GM12874 (cell line): ENCODE data around the gene BAG5.

Experiments used
- TF ChIP-seq, protein P1 (sequence below): IDR thresholded peaks from 2 replicates; pipeline ENCODE4 v1.5.1; 2011; ENCODE audit warnings: low read depth, mild to moderate bottlenecking, control low read depth, low read length, moderate library complexity; ENCODE audit not compliant: insufficient read depth

Gene BAG5

DNA sequence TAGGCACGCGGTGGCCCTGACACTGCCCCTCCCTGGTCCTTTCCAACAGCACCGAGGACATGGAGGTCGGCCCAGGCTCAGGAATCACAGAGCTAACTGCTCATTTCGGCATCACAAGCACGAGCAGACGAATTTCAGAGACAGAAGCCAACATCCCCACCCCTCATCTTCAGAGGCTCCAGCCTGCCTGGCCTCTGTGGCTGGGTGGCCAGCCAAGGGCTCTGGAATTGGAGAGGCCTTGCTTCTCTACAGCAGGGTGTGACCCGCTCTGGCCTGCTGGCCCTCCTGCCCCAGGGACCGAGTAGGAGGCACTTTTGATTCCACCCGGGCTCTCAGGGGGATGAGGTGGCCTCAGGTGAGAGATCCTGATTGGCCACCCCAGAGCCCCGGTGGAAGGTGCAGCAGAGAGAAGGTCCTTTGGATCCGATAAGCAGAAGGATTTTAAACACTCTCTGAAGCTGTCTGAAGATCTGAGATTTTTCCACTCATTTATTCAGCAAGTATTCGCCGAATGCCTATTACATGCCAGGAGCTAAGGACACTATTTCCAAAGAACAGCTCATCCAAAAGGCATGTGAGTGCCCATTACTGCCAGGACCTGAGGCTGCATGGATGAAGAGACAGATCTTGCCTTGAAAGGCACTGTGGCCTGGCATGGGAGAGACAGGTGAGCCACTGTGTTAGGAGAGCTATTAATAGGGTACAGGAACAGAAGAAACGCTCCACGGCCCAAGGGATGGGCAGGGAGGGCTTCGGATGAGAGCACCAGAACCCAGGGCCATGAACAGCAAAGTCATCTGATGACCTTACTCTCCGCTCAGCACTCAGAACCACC lies 10.2 kb downstream of the BAG5 start:
- TF ChIP-seq, protein P1, sequence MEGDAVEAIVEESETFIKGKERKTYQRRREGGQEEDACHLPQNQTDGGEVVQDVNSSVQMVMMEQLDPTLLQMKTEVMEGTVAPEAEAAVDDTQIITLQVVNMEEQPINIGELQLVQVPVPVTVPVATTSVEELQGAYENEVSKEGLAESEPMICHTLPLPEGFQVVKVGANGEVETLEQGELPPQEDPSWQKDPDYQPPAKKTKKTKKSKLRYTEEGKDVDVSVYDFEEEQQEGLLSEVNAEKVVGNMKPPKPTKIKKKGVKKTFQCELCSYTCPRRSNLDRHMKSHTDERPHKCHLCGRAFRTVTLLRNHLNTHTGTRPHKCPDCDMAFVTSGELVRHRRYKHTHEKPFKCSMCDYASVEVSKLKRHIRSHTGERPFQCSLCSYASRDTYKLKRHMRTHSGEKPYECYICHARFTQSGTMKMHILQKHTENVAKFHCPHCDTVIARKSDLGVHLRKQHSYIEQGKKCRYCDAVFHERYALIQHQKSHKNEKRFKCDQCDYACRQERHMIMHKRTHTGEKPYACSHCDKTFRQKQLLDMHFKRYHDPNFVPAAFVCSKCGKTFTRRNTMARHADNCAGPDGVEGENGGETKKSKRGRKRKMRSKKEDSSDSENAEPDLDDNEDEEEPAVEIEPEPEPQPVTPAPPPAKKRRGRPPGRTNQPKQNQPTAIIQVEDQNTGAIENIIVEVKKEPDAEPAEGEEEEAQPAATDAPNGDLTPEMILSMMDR, result no peak

DNA sequence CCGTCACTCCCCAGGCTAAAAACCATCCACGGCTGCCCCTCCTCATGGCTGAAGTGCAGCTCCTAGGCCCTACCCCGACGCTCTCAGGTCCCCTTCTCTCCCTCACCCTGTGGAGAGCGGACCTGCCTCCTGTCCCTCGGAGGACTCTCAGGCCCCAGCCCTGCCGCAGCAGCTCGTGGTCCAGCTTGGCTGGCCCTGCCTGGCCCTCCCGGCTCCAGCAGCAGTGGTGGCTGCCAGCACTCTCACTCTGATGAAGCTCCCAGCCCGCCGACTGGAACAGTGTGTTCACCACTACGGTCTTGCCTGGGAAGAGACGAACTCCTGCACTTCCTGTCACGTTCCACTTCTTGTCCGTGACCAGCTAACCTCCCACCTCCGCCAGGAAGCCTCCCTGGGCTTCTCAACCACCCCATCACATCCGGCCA lies 11.1 kb downstream of the BAG5 start:
- TF ChIP-seq, protein P1, result no peak

DNA sequence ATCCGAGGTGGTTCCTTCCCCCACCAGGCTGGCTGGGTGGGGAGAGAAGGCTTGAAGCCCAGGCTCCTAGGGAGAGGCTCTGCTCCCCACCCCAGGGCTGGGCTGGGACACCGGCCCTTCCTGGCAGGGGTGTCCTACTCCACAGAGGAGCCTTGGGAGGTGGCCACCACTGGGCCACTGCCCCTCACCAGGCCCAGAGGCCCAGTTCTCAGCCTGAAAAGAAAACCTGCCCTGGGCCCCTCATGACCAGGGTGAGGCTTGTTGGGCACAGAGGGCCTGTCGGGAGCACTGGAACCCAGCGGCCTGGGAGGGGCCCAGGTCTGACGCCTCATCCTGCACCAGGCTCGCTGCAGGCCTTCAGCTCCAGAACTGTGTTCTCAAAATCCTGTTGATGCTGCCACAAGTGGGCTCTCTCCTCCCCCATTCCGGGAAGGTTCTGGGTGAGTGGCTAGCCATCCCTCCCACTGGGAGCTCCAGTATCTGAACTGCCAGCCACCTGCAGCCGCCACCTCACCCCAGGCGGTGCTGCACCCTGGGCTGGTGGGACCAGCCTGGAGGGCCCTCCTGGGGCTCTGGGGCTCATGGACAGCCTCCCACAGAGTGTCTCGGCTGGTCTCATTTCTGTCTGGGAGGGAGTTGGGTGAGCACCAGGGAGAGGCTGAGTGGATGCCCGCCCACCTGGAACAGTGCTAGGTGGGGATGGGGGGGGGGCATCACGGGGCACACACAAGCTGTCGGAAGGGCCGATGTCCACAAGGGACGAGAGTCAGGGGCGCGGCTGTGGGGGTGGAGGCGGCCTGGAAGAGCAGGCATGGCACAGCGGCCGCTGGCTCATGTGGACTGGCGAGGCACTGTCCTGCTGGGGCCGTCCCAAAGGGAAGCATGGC lies 11.8 kb downstream of the BAG5 start:
- TF ChIP-seq, protein P1, result no peak

DNA sequence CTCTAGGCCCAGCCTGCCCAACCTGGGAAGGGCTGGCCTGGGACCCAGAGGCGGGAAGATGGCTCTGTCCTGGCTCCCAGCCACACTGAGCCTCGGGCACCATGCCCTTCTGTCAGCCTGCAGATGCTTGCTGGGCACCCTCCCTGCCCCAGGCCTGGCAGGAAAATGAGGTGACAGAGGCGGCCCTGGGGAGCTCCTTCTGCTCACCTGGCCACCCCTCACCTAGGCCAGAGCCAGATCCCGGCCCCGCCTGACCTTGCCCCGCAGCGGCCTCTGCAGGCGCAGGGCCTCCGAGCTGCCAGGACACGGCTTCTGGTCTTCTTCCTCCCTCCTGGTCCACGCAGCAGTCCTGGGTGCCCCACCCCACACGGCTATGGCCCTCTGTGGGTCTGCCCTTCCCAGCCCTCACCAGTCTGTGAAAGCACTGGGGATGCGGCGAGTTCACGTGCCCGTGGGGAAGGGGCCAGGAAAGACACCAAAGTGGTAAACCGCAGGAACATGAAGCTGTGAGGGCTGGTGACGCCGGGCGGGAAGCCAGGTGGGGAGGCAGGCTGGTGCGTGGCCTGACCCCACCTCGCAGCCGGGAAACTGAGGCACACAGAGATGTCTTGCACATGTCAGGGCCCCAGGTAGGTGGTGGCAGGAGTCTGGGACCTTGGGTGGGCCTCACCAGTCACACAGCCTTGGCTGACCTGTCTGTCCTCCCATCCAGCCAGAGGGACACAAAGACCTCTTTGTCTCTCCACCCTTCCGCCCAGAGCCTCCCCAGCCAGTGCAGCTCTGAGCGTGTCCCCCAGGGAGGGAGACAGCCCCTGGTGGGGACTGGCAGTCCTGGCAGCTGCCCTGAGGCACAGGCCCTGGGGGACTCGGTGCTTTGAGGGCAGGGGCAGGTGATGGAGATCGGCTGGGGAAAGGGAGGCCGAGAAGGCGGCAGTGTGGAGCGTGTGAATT lies 12.8 kb downstream of the BAG5 start:
- TF ChIP-seq, protein P1, result no peak

DNA sequence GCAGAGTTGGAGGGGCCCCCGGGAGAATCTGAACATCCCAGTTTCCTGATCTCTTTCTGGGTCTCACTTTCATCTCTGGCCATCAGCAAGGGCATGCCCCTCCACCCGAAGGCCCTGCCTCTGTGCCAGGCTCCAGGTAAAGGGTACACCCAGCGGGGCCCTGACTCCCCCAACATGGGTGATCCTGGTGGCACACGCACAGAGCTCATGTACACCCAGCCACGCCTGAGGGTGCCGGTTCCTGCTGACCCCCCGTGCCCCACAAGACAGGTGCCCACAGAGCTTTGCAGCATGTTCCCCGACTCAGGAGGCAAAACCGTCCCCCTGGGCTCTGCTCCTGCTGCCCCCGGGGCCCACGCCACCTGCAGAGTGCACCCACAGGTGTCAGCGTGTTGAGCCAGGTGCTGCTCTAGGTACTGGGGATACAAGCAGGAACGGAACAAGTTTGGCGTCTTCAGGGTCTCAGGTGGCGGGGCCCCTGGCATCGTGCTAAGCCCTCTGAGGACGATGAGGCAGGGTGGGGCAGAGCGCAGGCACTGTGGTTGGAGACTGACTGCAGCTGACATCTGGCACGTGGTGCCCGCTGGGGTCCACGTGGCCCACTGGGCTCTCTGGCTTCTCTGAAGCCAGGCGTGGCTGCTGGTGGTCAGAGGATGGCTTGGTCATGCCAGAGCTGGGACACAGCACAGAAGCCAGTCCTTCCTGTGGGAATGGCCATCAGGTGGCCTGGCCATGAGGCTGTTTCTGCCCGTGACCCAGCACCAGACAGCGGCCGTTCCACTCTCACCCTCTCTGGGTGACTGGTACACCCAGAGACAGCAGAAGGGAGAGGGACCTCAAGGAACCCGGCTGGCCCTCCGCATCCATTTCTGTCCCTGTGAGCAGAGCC lies 13.8 kb downstream of the BAG5 start:
- TF ChIP-seq, protein P1, result no peak

DNA sequence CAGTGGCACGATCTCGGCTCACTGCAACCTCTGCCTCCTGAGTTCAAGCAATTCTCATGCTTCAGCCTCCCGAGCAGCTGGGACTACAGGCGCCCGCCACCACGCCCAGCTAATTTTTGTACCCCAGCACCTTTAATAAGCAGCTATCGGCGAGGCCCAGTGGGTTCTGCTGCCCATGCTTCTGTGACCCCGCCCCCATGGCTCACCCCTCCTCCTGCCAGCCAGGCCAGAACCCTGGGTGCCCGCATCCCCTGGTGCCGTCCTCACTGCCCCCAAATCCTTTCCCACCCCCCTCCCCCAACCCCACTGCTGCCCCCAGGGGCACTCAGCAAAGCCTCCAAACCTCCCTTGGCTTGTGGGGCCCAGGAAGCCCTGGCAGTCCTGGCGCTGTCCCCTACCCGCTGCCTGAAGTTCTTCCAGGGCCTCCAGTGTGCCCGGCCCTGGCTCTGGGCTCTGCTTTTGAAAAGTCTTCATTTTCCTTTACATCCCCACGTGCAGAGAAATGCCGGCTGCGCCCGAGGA lies 14.5 kb downstream of the BAG5 start:
- TF ChIP-seq, protein P1, result no peak
